ENCODE measurements around the gene DAO.
"Not testable (repeated sequence)": the region's sequence is repeated elsewhere in the genome, so short reads cannot be mapped to it uniquely, and the experiment has no call there.

Gene DAO

GRCh38 chr12:108850854-108851573, 28.9 kb upstream of the DAO start:
- no peak for DNase-seq

GRCh38 chr12:108852674-108853309, 27.1 kb upstream of the DAO start:
- DNase-seq = no peak

- no peak for DNase-seq
Measured at GRCh38 chr12:108853426-108853825, 26.5 kb upstream of the DAO start.

GRCh38 chr12:108853981-108854446, 25.9 kb upstream of the DAO start:
- no peak for DNase-seq

- no peak for DNase-seq
Measured at GRCh38 chr12:108854451-108855283, 25.2 kb upstream of the DAO start.

GRCh38 chr12:108855284-108856169, 24.4 kb upstream of the DAO start:
- no peak for DNase-seq

GRCh38 chr12:108856170-108856427, 23.8 kb upstream of the DAO start:
- DNase-seq = no peak

GRCh38 chr12:108856428-108857157, 23.3 kb upstream of the DAO start:
- DNase-seq = peak; percentile 72 to 79

- no peak for DNase-seq
Measured at GRCh38 chr12:108857158-108857407, 22.8 kb upstream of the DAO start.

GRCh38 chr12:108858311-108859074, 21.4 kb upstream of the DAO start:
- peak in 1 of 2 experiments; percentile 37 for DNase-seq

- not testable (repeated sequence) for DNase-seq
Measured at GRCh38 chr12:108859141-108859922, 20.6 kb upstream of the DAO start.

- DNase-seq = no peak
Measured at GRCh38 chr12:108859923-108860291, 20.0 kb upstream of the DAO start.

- DNase-seq = no peak
Measured at GRCh38 chr12:108860443-108860842, 19.4 kb upstream of the DAO start.

- no peak for DNase-seq
Measured at GRCh38 chr12:108861878-108862587, 17.9 kb upstream of the DAO start.

- DNase-seq = no peak
Measured at GRCh38 chr12:108862588-108862959, 17.3 kb upstream of the DAO start.

GRCh38 chr12:108865169-108865568, 14.7 kb upstream of the DAO start:
- no peak for DNase-seq

- DNase-seq = not testable (repeated sequence)
Measured at GRCh38 chr12:108866083-108866482, 13.8 kb upstream of the DAO start.

GRCh38 chr12:108868781-108869180, 11.1 kb upstream of the DAO start:
- no peak for DNase-seq

GRCh38 chr12:108875280-108875679, 4.6 kb upstream of the DAO start:
- DNase-seq = no peak

- DNase-seq = no peak
Measured at GRCh38 chr12:108875682-108876361, 4.1 kb upstream of the DAO start.
